ENCODE results near the gene SPATA17. TPM values are rescaled to one million over a fixed set of nuclear protein-coding genes. Genes with fewer than 3 reads are reported as not detected.

SPATA17 gene
- total and polyA plus RNA-seq, 9 donors, result 0.16 to 8.5 (median 0.75) TPM

- WGBS, 3 donors, result 82 to 86% (median 86%) methylated on average over 1 of the region's 1 CpG
- TF ChIP-seq CTCF (IDR thresholded peaks at IDR 0.05) (no peak), EP300 (IDR thresholded peaks at IDR 0.05) (no peak), POLR2A (IDR thresholded peaks at IDR 0.05) (no peak)
- H3K4me1 ChIP-seq (ENCODE audit: insufficient read depth), result no peaks in the 10 kb centered on the region
- intact Hi-C loops (cut with DNase I), result no loop called here
- H3K36me3 ChIP-seq, result no peaks in the 10 kb centered on the region
- no peak for DNase-seq
- no peaks in the 10 kb centered on the region for H3K27me3 ChIP-seq
- H3K4me3 ChIP-seq, result no peak overlapping the region
- no peaks in the 10 kb centered on the region for H3K9me3 ChIP-seq
- no peak overlapping the region for H3K27ac ChIP-seq
Observed at GRCh38 chr1:217617126-217617525, 14.0 kb upstream of the SPATA17 start.

GRCh38 chr1:217620814-217621213 is 10.3 kb upstream of the SPATA17 start:
- TF ChIP-seq EP300 (IDR thresholded peaks at IDR 0.05) (no peak), POLR2A (IDR thresholded peaks at IDR 0.05) (no peak), CTCF (IDR thresholded peaks at IDR 0.05) (no peak)
- WGBS, 3 donors, result 94 to 97% (median 95%) methylated on average over 4 of the region's 4 CpGs
- no peaks in the 10 kb centered on the region for H3K9me3 ChIP-seq

DNA sequence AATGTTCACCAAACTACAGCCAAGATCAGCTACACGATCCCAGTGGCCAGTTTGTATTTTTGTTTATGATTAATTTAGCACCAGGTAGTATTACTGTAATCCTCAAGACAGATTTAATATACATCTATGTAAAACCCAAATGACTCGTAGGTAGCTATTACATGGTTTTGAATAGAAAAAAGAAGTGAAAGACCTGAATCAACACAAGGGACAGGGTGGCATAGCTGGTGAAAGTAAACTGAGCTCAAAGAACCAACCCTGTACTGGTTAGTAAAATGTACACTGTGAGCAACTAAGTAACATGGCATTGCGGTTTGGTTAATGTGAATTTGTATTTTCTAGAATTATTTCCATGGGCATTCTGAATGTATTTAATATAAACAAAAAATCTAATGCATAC is 9.1 kb upstream of the SPATA17 start:
- no peak for TF ChIP-seq EP300 (IDR thresholded peaks at IDR 0.05)
- TF ChIP-seq POLR2A (IDR thresholded peaks at IDR 0.05), result no peak
- no peak for TF ChIP-seq CTCF (IDR thresholded peaks at IDR 0.05)
- H3K36me3 ChIP-seq, result no peaks in the 10 kb centered on the region
- no peak overlapping the region for H3K4me3 ChIP-seq
- H3K4me1 ChIP-seq (ENCODE audit: insufficient read depth), result no peaks in the 10 kb centered on the region
- 93 to 95% (median 94%) methylated on average over 3 of the region's 3 CpGs for WGBS, 3 donors
- DNase-seq, result no peak
- intact Hi-C loops (cut with DNase I), result no loop called here
- no peaks in the 10 kb centered on the region for H3K9me3 ChIP-seq
- H3K27me3 ChIP-seq, result no peaks in the 10 kb centered on the region
- H3K27ac ChIP-seq, result no peak overlapping the region

More at GRCh38 chr1:217620814-217621213, 10.3 kb upstream of the SPATA17 start:
- H3K36me3 ChIP-seq, result no peaks in the 10 kb centered on the region
- H3K27ac ChIP-seq, result no peak overlapping the region
- intact Hi-C loops (cut with DNase I), result no loop called here
- no peak for DNase-seq
- no peaks in the 10 kb centered on the region for H3K27me3 ChIP-seq
- H3K4me1 ChIP-seq (ENCODE audit: insufficient read depth), result no peaks in the 10 kb centered on the region
- H3K4me3 ChIP-seq, result no peak overlapping the region

DNA sequence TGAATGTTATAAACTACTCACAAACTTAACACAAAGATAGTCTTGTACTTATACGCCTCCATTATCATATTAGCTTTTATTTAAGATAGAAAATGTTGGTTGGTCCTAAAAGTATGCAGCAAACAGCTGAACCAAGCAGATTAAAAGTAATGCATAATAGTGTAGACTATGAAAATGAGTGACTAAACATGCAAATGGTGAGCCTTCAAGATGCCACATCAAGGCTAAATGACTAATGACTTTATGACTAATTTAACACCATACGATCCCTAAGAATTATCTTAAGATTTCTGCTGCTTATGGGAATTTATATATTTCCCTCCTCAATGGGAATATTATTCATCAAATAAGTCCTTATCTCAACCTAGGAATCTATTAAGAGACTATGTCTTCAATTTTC is 4.8 kb upstream of the SPATA17 start:
- 90 to 93% (median 91%) methylated on average over 2 of the region's 2 CpGs for WGBS, 3 donors
- Histone ChIP-seq H3K4me3 (no peak overlapping the region), H3K9me3 (no peaks in the 10 kb centered on the region), H3K4me1 (ENCODE audit: insufficient read depth) (no peaks in the 10 kb centered on the region), H3K36me3 (no peaks in the 10 kb centered on the region), H3K27me3 (no peaks in the 10 kb centered on the region), H3K27ac (no peak overlapping the region)
- intact Hi-C loops (cut with DNase I), result no loop called here
- no peak for DNase-seq
- no peak for TF ChIP-seq POLR2A (IDR thresholded peaks at IDR 0.05)
- TF ChIP-seq EP300 (IDR thresholded peaks at IDR 0.05), result no peak
- TF ChIP-seq CTCF (IDR thresholded peaks at IDR 0.05), result no peak
